ENCODE data around the gene FBXL4.

Gene FBXL4

GRCh38 chr6:98836962-98837944 lies 110.5 kb downstream of the FBXL4 start:
- DNase-seq: no peak

- no peak for DNase-seq
Observed at GRCh38 chr6:98836025-98836961, 111.5 kb downstream of the FBXL4 start.

- no peak for DNase-seq
Observed at GRCh38 chr6:98835149-98836024, 112.4 kb downstream of the FBXL4 start.

GRCh38 chr6:98834060-98835031 lies 113.4 kb downstream of the FBXL4 start, which contains the start of gene POU3F2:
Gene POU3F2 (plus strand): TSS chr6:98834574. CDS start chr6:98834874, 300 bp downstream.
- no peak for DNase-seq

- no peak for DNase-seq
Observed at GRCh38 chr6:98833307-98834059, 114.3 kb downstream of the FBXL4 start.

GRCh38 chr6:98833057-98833306 lies 114.8 kb downstream of the FBXL4 start:
- DNase-seq: no peak

- DNase-seq: no peak
Observed at GRCh38 chr6:98832284-98833056, 115.3 kb downstream of the FBXL4 start.

- no peak for DNase-seq
Observed at GRCh38 chr6:98831959-98832283, 115.8 kb downstream of the FBXL4 start.

GRCh38 chr6:98831057-98831958 lies 116.4 kb downstream of the FBXL4 start:
- DNase-seq: no peak

GRCh38 chr6:98830146-98830545 lies 117.6 kb downstream of the FBXL4 start:
- no peak for DNase-seq

GRCh38 chr6:98828941-98829411 lies 118.8 kb downstream of the FBXL4 start:
- no peak for DNase-seq

- DNase-seq: no peak
Observed at GRCh38 chr6:98828211-98828788, 119.4 kb downstream of the FBXL4 start.

GRCh38 chr6:98827295-98828159 lies 120.2 kb downstream of the FBXL4 start:
- DNase-seq: no peak

GRCh38 chr6:98825600-98826230 lies 122.0 kb downstream of the FBXL4 start:
- DNase-seq: no peak

GRCh38 chr6:98824902-98825599 lies 122.7 kb downstream of the FBXL4 start:
- DNase-seq: no peak

Data from AML-193 (cell line).